Tibial nerve (tissue), 3 donors: ENCODE data around the gene SMIM10.

Experiments used
- CTCF ChIP-seq, 5 experiments: fragments of 200-600 bp in 3 of 5; fragments of 450-650 bp in 2 of 5; sonication (generic) in 3 of 5; IDR thresholded peaks; one replicate each; pipeline ENCODE4 v1.5.1; 2016 to 2019; ENCODE audit warnings: antibody characterized with exemption in 5 of 5, mild to moderate bottlenecking in 3 of 5, moderate library complexity in 2 of 5
- POLR2A ChIP-seq, 2 donors: fragments of 450-650 bp; IDR thresholded peaks; one replicate each; pipeline ENCODE4 v1.6.1; 2017; ENCODE audit warnings: antibody characterized with exemption in 2 of 2, mild to moderate bottlenecking in 2 of 2, moderate library complexity in 2 of 2

GRCh38 chrX:135003876-135004623 lies 13.3 kb downstream of the SMIM10 start:
- TF ChIP-seq POLR2A (IDR thresholded peaks at IDR 0.05), result peak in 1 of 2 donors; percentile 31
- no peak for TF ChIP-seq CTCF (IDR thresholded peaks at IDR 0.05)
